NCI-H748 (cell line): Measurements from ENCODE around the gene TAPBP.

Experiments used
- DNase-seq: peaks from one replicate; lab custom pipeline; 2025; ENCODE audit not compliant: unreplicated experiment; lab: John Stamatoyannopoulos, UW

TAPBP gene

GRCh38 chr6:33249732-33250630 lies 63.9 kb downstream of the TAPBP start:
- DNase-seq, result no peak
